T47D (cell line): ENCODE results near the gene LNPK.

Experiments
- DNase-seq, 2 experiments: peaks; one replicate each; pipeline versions ENCODE4 v3.0.0 to v3.0.0-alpha.2; 2011 to 2012; ENCODE audit warnings: low read depth in 1 of 2, low spot score in 1 of 2
- JUND ChIP-seq: IDR thresholded peaks from 2 replicates; pipeline ENCODE4 v1.6.1; 2012; ENCODE audit warnings: low read depth
- in situ Hi-C: cut with HindIII; loops from 2 replicates; pipeline ENCODE4 v1.10.0; 2016; ENCODE audit warnings: low sequenced_read_pairs, low pct_unique_long_range_greater_than_20kb

Gene LNPK

GRCh38 chr2:175879679-175880078, 122.4 kb downstream of the LNPK start:
- no peak for DNase-seq
- in situ Hi-C loops = no loop called here
- no peak for TF ChIP-seq JUND

- no peak for DNase-seq
- TF ChIP-seq JUND = no peak
- in situ Hi-C loops = no loop called here
Measured at GRCh38 chr2:175877845-175878544, 124.1 kb downstream of the LNPK start.

GRCh38 chr2:175874291-175874690, 127.8 kb downstream of the LNPK start:
- no peak for TF ChIP-seq JUND
- in situ Hi-C loops = no loop called here
- DNase-seq = no peak
